ENCODE measurements around the gene CUX1.
A peak's percentile ranks its signal among the peaks of the same experiment; 100 is the strongest.

The CUX1 gene

DNA sequence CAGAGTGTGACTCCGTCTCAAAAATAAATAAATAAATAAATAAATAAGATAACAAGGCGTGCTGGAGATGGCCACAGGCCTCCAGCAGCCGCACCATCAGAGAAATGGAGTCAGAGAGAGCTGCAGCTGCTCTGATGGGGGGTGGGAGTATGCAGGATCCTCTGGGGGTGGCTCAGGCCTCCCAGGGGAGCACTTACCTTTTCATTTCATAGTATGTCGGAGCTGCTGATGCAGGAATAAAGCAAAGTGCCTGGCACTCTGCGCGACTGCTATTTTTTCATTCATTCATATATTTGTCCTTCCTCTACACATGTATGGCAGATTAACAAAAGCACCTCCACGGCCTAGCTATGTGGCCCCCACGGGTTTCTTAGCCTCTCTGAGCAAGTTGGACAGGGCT, 175.9 kb downstream of the CUX1 start:
- Histone ChIP-seq H2AFZ (ENCODE audit: low read length) (no peak overlapping the region), H3K36me3 (replicated peaks; ENCODE audit: insufficient read depth, low read length) (no peaks in the 10 kb centered on the region), H3F3A (ENCODE audit: insufficient read depth, low read length) (peaks cover 30% of the 10 kb centered on the region), H3K4me1 (ENCODE audit: low read length) (peaks cover 61% of the 10 kb centered on the region), H3K9me2 (replicated peaks; ENCODE audit: insufficient read depth, low read length) (no peaks in the 10 kb centered on the region), H4K20me1 (ENCODE audit: insufficient read depth, low read length) (no peaks in the 10 kb centered on the region), H3K4me3 (ENCODE audit: low read length) (no peak overlapping the region), H3K27ac (ENCODE audit: low read length) (no peak overlapping the region), H3K9ac (ENCODE audit: low read length) (no peak overlapping the region), H3K9me3 (replicated peaks; ENCODE audit: insufficient read depth, low read length) (no peaks in the 10 kb centered on the region), H3K27me3 (replicated peaks; ENCODE audit: insufficient read depth, low read length) (no peaks in the 10 kb centered on the region), H3K79me2 (ENCODE audit: low read length) (peaks cover 51% of the 10 kb centered on the region), H3K4me2 (ENCODE audit: low read depth, low read length) (no peak overlapping the region)
- TF ChIP-seq EZH2phosphoT487 (IDR thresholded peaks at IDR 0.05; ENCODE audit: low read length): no peak
- no peak for DNase-seq

GRCh38 chr7:101995121-101995520, 177.7 kb downstream of the CUX1 start:
- no peaks in the 10 kb centered on the region for H3K9me3 ChIP-seq (replicated peaks; ENCODE audit: insufficient read depth, low read length)
- no peak overlapping the region for H3K4me3 ChIP-seq (ENCODE audit: low read length)
- no peaks in the 10 kb centered on the region for H4K20me1 ChIP-seq (ENCODE audit: insufficient read depth, low read length)
- peaks cover 24% of the 10 kb centered on the region for H3F3A ChIP-seq (ENCODE audit: insufficient read depth, low read length)
- TF ChIP-seq CTCF (IDR thresholded peaks at IDR 0.05; ENCODE audit: low read length): no peak
- peaks cover 59% of the 10 kb centered on the region for H3K79me2 ChIP-seq (ENCODE audit: low read length)
- peaks cover 50% of the 10 kb centered on the region for H3K4me1 ChIP-seq (ENCODE audit: low read length)
- no peaks in the 10 kb centered on the region for H3K36me3 ChIP-seq (replicated peaks; ENCODE audit: insufficient read depth, low read length)
- no peak overlapping the region for H2AFZ ChIP-seq (ENCODE audit: low read length)
- no peaks in the 10 kb centered on the region for H3K9me2 ChIP-seq (replicated peaks; ENCODE audit: insufficient read depth, low read length)
- H3K4me2 ChIP-seq (ENCODE audit: low read depth, low read length): peak overlapping the region; percentile 53
- DNase-seq: peak; percentile 66
- H3K9ac ChIP-seq (ENCODE audit: low read length): no peak overlapping the region
- peak overlapping the region; percentile 60; the same call in 1 of the 2 replicates for H3K27ac ChIP-seq (ENCODE audit: low read length)
- no peaks in the 10 kb centered on the region for H3K27me3 ChIP-seq (replicated peaks; ENCODE audit: insufficient read depth, low read length)

GRCh38 chr7:101996131-101996691, 178.8 kb downstream of the CUX1 start:
- Histone ChIP-seq H3K79me2 (ENCODE audit: low read length) (peaks cover 67% of the 10 kb centered on the region), H3K9me2 (replicated peaks; ENCODE audit: insufficient read depth, low read length) (no peaks in the 10 kb centered on the region), H3F3A (ENCODE audit: insufficient read depth, low read length) (peaks cover 13% of the 10 kb centered on the region), H4K20me1 (ENCODE audit: insufficient read depth, low read length) (no peaks in the 10 kb centered on the region), H3K27me3 (replicated peaks; ENCODE audit: insufficient read depth, low read length) (no peaks in the 10 kb centered on the region), H3K9me3 (replicated peaks; ENCODE audit: insufficient read depth, low read length) (no peaks in the 10 kb centered on the region), H2AFZ (ENCODE audit: low read length) (no peak overlapping the region), H3K4me1 (ENCODE audit: low read length) (peaks cover 43% of the 10 kb centered on the region), H3K27ac (ENCODE audit: low read length) (no peak overlapping the region), H3K36me3 (replicated peaks; ENCODE audit: insufficient read depth, low read length) (no peaks in the 10 kb centered on the region), H3K4me2 (ENCODE audit: low read depth, low read length) (no peak overlapping the region), H3K4me3 (ENCODE audit: low read length) (no peak overlapping the region), H3K9ac (ENCODE audit: low read length) (no peak overlapping the region)
- DNase-seq: no peak
- TF ChIP-seq CTCF (IDR thresholded peaks at IDR 0.05; ENCODE audit: low read length): no peak
- TF ChIP-seq EZH2 (optimal IDR thresholded peaks at IDR 0.05; ENCODE audit: low read depth, low read length): no peak
- no peak for TF ChIP-seq EZH2phosphoT487 (IDR thresholded peaks at IDR 0.05; ENCODE audit: low read length)

DNA sequence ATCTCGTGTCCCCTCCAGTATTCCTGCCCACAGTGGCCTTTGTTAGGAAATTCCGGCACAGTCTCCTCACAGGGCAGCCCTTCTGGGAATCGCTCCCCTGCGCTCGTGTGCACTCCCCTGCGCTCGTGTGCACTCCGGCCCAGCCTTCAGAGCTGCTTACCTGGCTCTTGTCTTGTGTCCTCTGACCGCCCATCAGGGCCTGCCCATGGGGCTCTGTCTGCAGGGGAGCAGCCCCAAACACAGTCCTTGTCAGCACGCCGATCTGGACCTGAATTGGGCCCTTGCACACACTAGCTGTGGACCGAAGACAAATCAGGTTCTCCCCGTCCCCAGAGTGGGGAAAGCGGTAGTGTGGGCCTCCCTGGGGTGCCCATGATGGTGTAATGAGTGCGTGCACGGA, 179.4 kb downstream of the CUX1 start:
- no peak for TF ChIP-seq CTCF (IDR thresholded peaks at IDR 0.05; ENCODE audit: low read length)
- TF ChIP-seq EZH2 (optimal IDR thresholded peaks at IDR 0.05; ENCODE audit: low read depth, low read length): no peak
- TF ChIP-seq EZH2phosphoT487 (IDR thresholded peaks at IDR 0.05; ENCODE audit: low read length): no peak
- Histone ChIP-seq H3K4me1 (ENCODE audit: low read length) (peaks cover 38% of the 10 kb centered on the region), H3K4me3 (ENCODE audit: low read length) (no peak overlapping the region), H3F3A (ENCODE audit: insufficient read depth, low read length) (peaks cover 6% of the 10 kb centered on the region), H3K4me2 (ENCODE audit: low read depth, low read length) (no peak overlapping the region), H3K9me2 (replicated peaks; ENCODE audit: insufficient read depth, low read length) (no peaks in the 10 kb centered on the region), H3K9me3 (replicated peaks; ENCODE audit: insufficient read depth, low read length) (no peaks in the 10 kb centered on the region), H3K79me2 (ENCODE audit: low read length) (peaks cover 70% of the 10 kb centered on the region), H3K9ac (ENCODE audit: low read length) (no peak overlapping the region), H3K27me3 (replicated peaks; ENCODE audit: insufficient read depth, low read length) (no peaks in the 10 kb centered on the region), H2AFZ (ENCODE audit: low read length) (no peak overlapping the region), H4K20me1 (ENCODE audit: insufficient read depth, low read length) (no peaks in the 10 kb centered on the region), H3K36me3 (replicated peaks; ENCODE audit: insufficient read depth, low read length) (no peaks in the 10 kb centered on the region), H3K27ac (ENCODE audit: low read length) (no peak overlapping the region)
- no peak for DNase-seq

Data from MM.1S (cell line).